NB4 (cell line): ENCODE data around the gene SYNGR3.
"Not testable (repeated sequence)": the region's sequence is repeated elsewhere in the genome, so short reads cannot be mapped to it uniquely, and the experiment has no call there.

ENCODE experiments used
- DNase-seq: peaks from one replicate; pipeline ENCODE4 v3.0.0; 2010; ENCODE audit warnings: low read depth
- H3K4me3 ChIP-seq: one replicate; pipeline ENCODE4 v1.5.1; 2011; ENCODE audit warnings: mild to moderate bottlenecking, low read depth, low read length, moderate library complexity
- CTCF ChIP-seq: IDR thresholded peaks from one replicate; pipeline ENCODE4 v1.5.1; 2012; ENCODE audit warnings: low read depth, low read length
- MAX ChIP-seq: IDR thresholded peaks from 2 replicates; pipeline ENCODE4 v1.6.1; 2011; ENCODE audit warnings: low read depth, low read length
- MYC ChIP-seq: IDR thresholded peaks from 2 replicates; pipeline ENCODE4 v1.6.1; 2011; ENCODE audit warnings: low read depth, low read length
- POLR2A ChIP-seq: IDR thresholded peaks from 2 replicates; pipeline ENCODE4 v1.6.1; 2011; ENCODE audit warnings: mild to moderate bottlenecking; ENCODE audit not compliant: insufficient read length; ENCODE audit errors: extremely low read depth

SYNGR3 gene

GRCh38 chr16:2009791-2010510 lies 20.2 kb downstream of the SYNGR3 start, which contains the start of gene ZNF598:
ZNF598 (minus strand) TSS chr16:2009821.
- DNase-seq = peak; percentile 89
- H3K4me3 ChIP-seq = peak within 1 kb of the TSS; percentile 95
- TF ChIP-seq CTCF = no peak
- peak; percentile 98 for TF ChIP-seq MAX
- peak; percentile 85 for TF ChIP-seq MYC
- TF ChIP-seq POLR2A = peak; percentile 92

GRCh38 chr16:2011726-2012125 lies 22.0 kb downstream of the SYNGR3 start:
- DNase-seq, H3K4me3 ChIP-seq: not testable (repeated sequence)

- DNase-seq = no peak
- TF ChIP-seq CTCF = no peak
- no peak for TF ChIP-seq POLR2A
- no peak for TF ChIP-seq MAX
- no peak for TF ChIP-seq MYC
- H3K4me3 ChIP-seq = no peak overlapping the region
These were observed 23.8 kb downstream of the SYNGR3 start for GRCh38 chr16:2013527-2013926.

GRCh38 chr16:2015117-2015946 lies 25.6 kb downstream of the SYNGR3 start:
- no peak overlapping the region for H3K4me3 ChIP-seq
- peak; percentile 78 for DNase-seq
- TF ChIP-seq MAX (no peak), MYC (no peak), CTCF (no peak), POLR2A (no peak)

GRCh38 chr16:2015947-2016208 lies 26.1 kb downstream of the SYNGR3 start:
- no peak overlapping the region for H3K4me3 ChIP-seq
- TF ChIP-seq MYC (no peak), CTCF (no peak), POLR2A (no peak), MAX (no peak)
- no peak for DNase-seq

- no peak overlapping the region for H3K4me3 ChIP-seq
- no peak for TF ChIP-seq POLR2A
- peak; percentile 70 for TF ChIP-seq CTCF
- TF ChIP-seq MAX = no peak
- no peak for TF ChIP-seq MYC
- DNase-seq = peak; percentile 56
These were observed 26.7 kb downstream of the SYNGR3 start for GRCh38 chr16:2016407-2016922.
